HG03565 (cell line): Measurements from ENCODE around the gene P2RX4.
"Not testable (repeated sequence)": the region's sequence is repeated elsewhere in the genome, so short reads cannot be mapped to it uniquely, and the experiment has no call there.

ENCODE experiments used
- ATAC-seq: cut with Tn5 transposase; IDR thresholded peaks from one replicate; pipeline ENCODE4 v1.9.1; 2021; ENCODE audit warnings: mild to moderate bottlenecking, moderate library complexity; ENCODE audit not compliant: unreplicated experiment

Gene P2RX4

GRCh38 chr12:121264951-121265515 lies 55.1 kb downstream of the P2RX4 start:
- ATAC-seq, result no peak

- no peak for ATAC-seq
These were observed 57.9 kb downstream of the P2RX4 start for GRCh38 chr12:121267822-121268221.

- ATAC-seq, result no peak
These were observed 63.5 kb downstream of the P2RX4 start for GRCh38 chr12:121273364-121273896.

- ATAC-seq, result no peak
These were observed 64.3 kb downstream of the P2RX4 start for GRCh38 chr12:121274036-121274763.

GRCh38 chr12:121277374-121277759 lies 67.4 kb downstream of the P2RX4 start:
- no peak for ATAC-seq

DNA sequence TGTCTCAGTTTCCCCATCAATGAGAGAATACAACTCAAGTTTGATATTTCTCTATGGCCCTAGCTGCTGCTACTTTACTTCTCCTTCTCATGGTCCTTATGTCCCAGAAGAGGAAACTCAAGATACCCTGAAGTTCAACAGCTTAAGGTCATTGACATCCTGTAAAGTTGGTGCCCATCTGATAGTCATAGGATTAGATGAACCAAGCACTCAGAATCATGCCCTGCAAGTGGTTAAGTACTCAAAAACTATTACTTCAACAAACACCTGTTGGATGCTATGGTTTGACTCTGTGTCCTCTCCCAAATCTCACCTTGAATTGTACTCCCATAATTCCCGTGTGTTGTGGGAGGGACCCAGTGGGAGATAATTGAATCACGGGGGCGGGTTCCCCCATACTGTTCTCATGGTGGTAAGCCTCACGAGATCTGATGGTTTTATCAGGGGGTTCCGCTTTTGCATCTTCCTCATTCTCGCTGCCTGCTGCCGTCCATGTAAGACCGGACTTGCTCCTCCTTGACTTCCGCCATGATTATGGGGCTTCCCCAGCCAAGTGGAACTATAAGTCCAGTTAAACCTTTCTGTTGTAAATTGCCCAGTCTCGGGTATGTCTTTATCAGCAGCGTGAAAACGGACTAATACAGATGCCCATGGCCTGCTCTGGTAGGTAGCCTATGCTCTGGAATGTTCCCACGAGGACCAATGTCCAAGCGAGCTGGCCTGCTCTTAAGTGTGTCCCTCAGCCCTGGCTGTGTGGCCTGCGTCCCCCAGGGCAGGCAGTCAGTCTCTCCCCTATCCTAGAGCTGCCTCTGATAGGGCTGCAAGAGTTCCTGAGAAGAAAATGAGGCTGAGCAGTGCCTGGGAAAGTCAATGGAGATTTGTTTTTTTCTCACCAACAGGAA lies 68.5 kb downstream of the P2RX4 start:
- no peak for ATAC-seq

DNA sequence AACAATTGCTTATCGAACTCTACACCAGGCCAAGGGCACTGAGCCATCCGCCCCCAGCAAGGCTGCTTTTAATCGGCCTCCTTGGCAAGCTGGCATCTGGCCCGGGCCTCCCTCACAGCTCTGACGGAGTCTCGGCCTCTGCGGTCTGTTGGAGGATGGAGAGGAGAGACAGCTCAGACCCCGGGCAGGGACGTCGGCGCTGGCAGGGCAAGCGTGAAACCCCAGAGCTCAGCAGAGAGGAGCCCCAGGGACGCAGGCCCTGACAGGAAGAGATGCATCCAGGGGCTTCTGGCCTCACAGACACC lies 69.1 kb downstream of the P2RX4 start:
- no peak for ATAC-seq

GRCh38 chr12:121279507-121279915 lies 69.6 kb downstream of the P2RX4 start:
- no peak for ATAC-seq

GRCh38 chr12:121280531-121280930 lies 70.6 kb downstream of the P2RX4 start:
- not testable (repeated sequence) for ATAC-seq

- ATAC-seq, result not testable (repeated sequence)
These were observed 71.2 kb downstream of the P2RX4 start for GRCh38 chr12:121281116-121281515.

GRCh38 chr12:121282072-121282742 lies 72.3 kb downstream of the P2RX4 start:
- no peak for ATAC-seq

GRCh38 chr12:121282910-121283309 lies 73.0 kb downstream of the P2RX4 start:
- not testable (repeated sequence) for ATAC-seq

DNA sequence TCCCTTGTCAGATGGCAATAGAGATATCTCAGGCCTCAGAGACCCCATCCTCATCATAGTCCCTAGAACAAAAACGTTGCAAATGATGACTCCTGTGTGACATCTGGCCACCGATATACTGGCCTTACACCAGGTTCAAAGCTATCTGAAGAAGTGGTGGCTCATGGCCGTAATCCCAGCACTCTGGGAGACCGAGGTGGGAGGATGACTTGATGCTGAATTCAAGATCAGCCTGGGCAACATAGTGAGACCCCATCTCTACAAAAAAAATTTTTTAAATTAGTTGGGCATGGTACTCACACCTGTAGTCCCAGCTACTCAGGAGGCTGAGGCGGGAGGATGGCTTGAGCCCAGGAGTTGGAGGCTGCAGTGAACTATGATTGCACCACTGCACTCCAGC lies 73.5 kb downstream of the P2RX4 start:
- no peak for ATAC-seq
